Measurements from ENCODE around the gene OR51E1. TPM values are rescaled to one million over a fixed set of nuclear protein-coding genes. Genes with fewer than 3 reads are reported as not detected.

OR51E1 gene
- total and polyA plus RNA-seq, 9 of the 15 experiments (the other 6 are each of a cell fraction or from before 2014, with no cell fraction given) = 0.03 to 0.04 TPM; not detected in 7

- TF ChIP-seq TRIM25 (IDR thresholded peaks at IDR 0.05; ENCODE audit: borderline replicate concordance) (no peak), RBM34 (IDR thresholded peaks at IDR 0.05; ENCODE audit: borderline replicate concordance, insufficient read depth, low read length) (no peak), GABPB2 (CRISPR knock-in tag; conservative IDR thresholded peaks at IDR 0.05) (no peak), ZC3H4 (CRISPR knock-in tag; IDR thresholded peaks at IDR 0.05; ENCODE audit: borderline replicate concordance) (no peak), KDM5B (IDR thresholded peaks at IDR 0.05; ENCODE audit: insufficient replicate concordance, low read depth, low read length) (peak; percentile 87), ILF3 (IDR thresholded peaks at IDR 0.05; ENCODE audit: borderline replicate concordance) (no peak), PHF8 (IDR thresholded peaks at IDR 0.05; ENCODE audit: borderline replicate concordance, low read length) (peak; percentile 92), TAF15 (IDR thresholded peaks at IDR 0.05; ENCODE audit: low read depth, low read length) (no peak), BDP1 (IDR thresholded peaks at IDR 0.05; ENCODE audit: insufficient read depth, insufficient read length) (no peak), ETV1 (tag; conservative IDR thresholded peaks at IDR 0.05; ENCODE audit: low read depth) (no peak), MAX (CRISPR knock-in tag; IDR thresholded peaks at IDR 0.05) (no peak), SMAD3 (CRISPR knock-in tag; conservative IDR thresholded peaks at IDR 0.05) (no peak), ZBTB7A (IDR thresholded peaks at IDR 0.05; ENCODE audit: borderline replicate concordance, control insufficient read depth, low read depth, low read length) (peak; percentile 52; the same call in 1 of the 2 replicates), POLR3A (IDR thresholded peaks at IDR 0.05; ENCODE audit: borderline replicate concordance, extremely low read depth, insufficient read depth, insufficient read length) (no peak), MYBL2 (IDR thresholded peaks at IDR 0.05; ENCODE audit: low read depth) (no peak), MYBL2 (CRISPR knock-in tag; IDR thresholded peaks at IDR 0.05; ENCODE audit: borderline replicate concordance) (no peak)
- TF ChIP-seq, protein P1, sequence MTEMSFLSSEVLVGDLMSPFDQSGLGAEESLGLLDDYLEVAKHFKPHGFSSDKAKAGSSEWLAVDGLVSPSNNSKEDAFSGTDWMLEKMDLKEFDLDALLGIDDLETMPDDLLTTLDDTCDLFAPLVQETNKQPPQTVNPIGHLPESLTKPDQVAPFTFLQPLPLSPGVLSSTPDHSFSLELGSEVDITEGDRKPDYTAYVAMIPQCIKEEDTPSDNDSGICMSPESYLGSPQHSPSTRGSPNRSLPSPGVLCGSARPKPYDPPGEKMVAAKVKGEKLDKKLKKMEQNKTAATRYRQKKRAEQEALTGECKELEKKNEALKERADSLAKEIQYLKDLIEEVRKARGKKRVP (CRISPR knock-in tag; IDR thresholded peaks at IDR 0.05) = no peak
- TF ChIP-seq, protein P2, sequence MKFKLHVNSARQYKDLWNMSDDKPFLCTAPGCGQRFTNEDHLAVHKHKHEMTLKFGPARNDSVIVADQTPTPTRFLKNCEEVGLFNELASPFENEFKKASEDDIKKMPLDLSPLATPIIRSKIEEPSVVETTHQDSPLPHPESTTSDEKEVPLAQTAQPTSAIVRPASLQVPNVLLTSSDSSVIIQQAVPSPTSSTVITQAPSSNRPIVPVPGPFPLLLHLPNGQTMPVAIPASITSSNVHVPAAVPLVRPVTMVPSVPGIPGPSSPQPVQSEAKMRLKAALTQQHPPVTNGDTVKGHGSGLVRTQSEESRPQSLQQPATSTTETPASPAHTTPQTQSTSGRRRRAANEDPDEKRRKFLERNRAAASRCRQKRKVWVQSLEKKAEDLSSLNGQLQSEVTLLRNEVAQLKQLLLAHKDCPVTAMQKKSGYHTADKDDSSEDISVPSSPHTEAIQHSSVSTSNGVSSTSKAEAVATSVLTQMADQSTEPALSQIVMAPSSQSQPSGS (CRISPR knock-in tag; IDR thresholded peaks at IDR 0.05) = no peak
These were observed 35.8 kb upstream of the OR51E1 start, which contains the start of gene TRIM68 (continued) for GRCh38 chr11:4607781-4608666.

All from K562 (cell line).